ENCODE data around the gene DMXL2. TPM values are rescaled to one million over a fixed set of nuclear protein-coding genes. Genes with fewer than 3 reads are reported as not detected.
A peak's percentile ranks its signal among the peaks of the same experiment; 100 is the strongest.

DMXL2 gene
- total and polyA plus RNA-seq, 2 experiments from 2014 or later: 6.1 to 61.1 TPM

DNA sequence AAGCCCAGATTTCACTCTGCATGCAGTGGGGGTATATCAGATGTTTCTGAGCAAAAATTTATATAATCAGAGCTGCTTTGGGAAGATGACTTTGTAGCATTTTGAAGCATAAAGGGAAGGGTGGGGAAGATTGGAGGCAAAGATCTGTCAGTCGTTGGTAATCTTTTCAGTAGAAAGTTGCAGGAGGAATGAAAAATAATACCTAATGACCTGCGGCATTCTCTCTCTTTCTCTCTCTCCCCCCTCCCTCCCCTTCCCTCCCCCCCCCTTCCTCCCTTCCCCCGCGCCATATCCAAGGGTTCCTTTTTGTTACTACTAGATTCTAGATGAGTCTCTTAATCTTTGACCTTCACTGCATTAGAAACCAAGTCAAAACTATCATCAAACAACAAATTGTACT lies 1.5 kb upstream of the DMXL2 start:
- Histone ChIP-seq H3K9me2 (ENCODE audit: insufficient read depth) (0 out of 2 replicates have a peak, but pooled peaks cover 3% of the 10 kb centered on the region), H3K79me2 (replicated peaks; ENCODE audit: insufficient read depth) (no peaks in the 10 kb centered on the region; the same call in 1 of the 2 replicates), H3K4me2 (peak overlapping the region; percentile 96), H2AFZ (peak overlapping the region; percentile 96; the same call in 1 of the 2 replicates), H3K4me1 (ENCODE audit: insufficient read depth) (peaks cover 18% of the 10 kb centered on the region), H4K20me1 (replicated peaks; ENCODE audit: insufficient read depth) (no peaks in the 10 kb centered on the region), H3K36me3 (ENCODE audit: insufficient read depth) (no peaks in the 10 kb centered on the region), H3F3A (replicated peaks; ENCODE audit: low read depth) (peaks cover 6% of the 10 kb centered on the region), H3K27ac (ENCODE audit: low read depth) (no peak overlapping the region), H3K27me3 (ENCODE audit: insufficient read depth) (peaks cover 28% of the 10 kb centered on the region), H3K4me3 (peak overlapping the region; percentile 93)
- peaks cover 22% of the 10 kb centered on the region for H3K4me1 Mint-ChIP-seq
- H3K4me3 Mint-ChIP-seq: peak overlapping the region; percentile 95
- H3K36me3 Mint-ChIP-seq (ENCODE audit: low read depth): no peaks in the 10 kb centered on the region
- ATAC-seq: no peak
- H3K9me3 Mint-ChIP-seq: no peaks in the 10 kb centered on the region; the same call in 2 of the 3 replicates
- no peak for DNase-seq (ENCODE audit: low spot score)
- no peak for TF ChIP-seq EZH2phosphoT487 (IDR thresholded peaks at IDR 0.05; ENCODE audit: unreplicated experiment)
- TF ChIP-seq, protein P1, sequence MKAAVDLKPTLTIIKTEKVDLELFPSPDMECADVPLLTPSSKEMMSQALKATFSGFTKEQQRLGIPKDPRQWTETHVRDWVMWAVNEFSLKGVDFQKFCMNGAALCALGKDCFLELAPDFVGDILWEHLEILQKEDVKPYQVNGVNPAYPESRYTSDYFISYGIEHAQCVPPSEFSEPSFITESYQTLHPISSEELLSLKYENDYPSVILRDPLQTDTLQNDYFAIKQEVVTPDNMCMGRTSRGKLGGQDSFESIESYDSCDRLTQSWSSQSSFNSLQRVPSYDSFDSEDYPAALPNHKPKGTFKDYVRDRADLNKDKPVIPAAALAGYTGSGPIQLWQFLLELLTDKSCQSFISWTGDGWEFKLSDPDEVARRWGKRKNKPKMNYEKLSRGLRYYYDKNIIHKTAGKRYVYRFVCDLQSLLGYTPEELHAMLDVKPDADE (IDR thresholded peaks at IDR 0.05): no peak
- no peak for TF ChIP-seq NANOG (IDR thresholded peaks at IDR 0.05; ENCODE audit: borderline replicate concordance)
- TF ChIP-seq ZNF114 (CRISPR knock-in tag; IDR thresholded peaks at IDR 0.05): no peak
- TF ChIP-seq, protein P2, sequence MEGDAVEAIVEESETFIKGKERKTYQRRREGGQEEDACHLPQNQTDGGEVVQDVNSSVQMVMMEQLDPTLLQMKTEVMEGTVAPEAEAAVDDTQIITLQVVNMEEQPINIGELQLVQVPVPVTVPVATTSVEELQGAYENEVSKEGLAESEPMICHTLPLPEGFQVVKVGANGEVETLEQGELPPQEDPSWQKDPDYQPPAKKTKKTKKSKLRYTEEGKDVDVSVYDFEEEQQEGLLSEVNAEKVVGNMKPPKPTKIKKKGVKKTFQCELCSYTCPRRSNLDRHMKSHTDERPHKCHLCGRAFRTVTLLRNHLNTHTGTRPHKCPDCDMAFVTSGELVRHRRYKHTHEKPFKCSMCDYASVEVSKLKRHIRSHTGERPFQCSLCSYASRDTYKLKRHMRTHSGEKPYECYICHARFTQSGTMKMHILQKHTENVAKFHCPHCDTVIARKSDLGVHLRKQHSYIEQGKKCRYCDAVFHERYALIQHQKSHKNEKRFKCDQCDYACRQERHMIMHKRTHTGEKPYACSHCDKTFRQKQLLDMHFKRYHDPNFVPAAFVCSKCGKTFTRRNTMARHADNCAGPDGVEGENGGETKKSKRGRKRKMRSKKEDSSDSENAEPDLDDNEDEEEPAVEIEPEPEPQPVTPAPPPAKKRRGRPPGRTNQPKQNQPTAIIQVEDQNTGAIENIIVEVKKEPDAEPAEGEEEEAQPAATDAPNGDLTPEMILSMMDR (conservative IDR thresholded peaks at IDR 0.05; ENCODE audit: low read depth in 2 of 2): no peak
- no peak for TF ChIP-seq CREB1 (CRISPR knock-in tag; IDR thresholded peaks at IDR 0.05; ENCODE audit: low read depth)
- TF ChIP-seq, protein P3, sequence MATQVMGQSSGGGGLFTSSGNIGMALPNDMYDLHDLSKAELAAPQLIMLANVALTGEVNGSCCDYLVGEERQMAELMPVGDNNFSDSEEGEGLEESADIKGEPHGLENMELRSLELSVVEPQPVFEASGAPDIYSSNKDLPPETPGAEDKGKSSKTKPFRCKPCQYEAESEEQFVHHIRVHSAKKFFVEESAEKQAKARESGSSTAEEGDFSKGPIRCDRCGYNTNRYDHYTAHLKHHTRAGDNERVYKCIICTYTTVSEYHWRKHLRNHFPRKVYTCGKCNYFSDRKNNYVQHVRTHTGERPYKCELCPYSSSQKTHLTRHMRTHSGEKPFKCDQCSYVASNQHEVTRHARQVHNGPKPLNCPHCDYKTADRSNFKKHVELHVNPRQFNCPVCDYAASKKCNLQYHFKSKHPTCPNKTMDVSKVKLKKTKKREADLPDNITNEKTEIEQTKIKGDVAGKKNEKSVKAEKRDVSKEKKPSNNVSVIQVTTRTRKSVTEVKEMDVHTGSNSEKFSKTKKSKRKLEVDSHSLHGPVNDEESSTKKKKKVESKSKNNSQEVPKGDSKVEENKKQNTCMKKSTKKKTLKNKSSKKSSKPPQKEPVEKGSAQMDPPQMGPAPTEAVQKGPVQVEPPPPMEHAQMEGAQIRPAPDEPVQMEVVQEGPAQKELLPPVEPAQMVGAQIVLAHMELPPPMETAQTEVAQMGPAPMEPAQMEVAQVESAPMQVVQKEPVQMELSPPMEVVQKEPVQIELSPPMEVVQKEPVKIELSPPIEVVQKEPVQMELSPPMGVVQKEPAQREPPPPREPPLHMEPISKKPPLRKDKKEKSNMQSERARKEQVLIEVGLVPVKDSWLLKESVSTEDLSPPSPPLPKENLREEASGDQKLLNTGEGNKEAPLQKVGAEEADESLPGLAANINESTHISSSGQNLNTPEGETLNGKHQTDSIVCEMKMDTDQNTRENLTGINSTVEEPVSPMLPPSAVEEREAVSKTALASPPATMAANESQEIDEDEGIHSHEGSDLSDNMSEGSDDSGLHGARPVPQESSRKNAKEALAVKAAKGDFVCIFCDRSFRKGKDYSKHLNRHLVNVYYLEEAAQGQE (IDR thresholded peaks at IDR 0.05; ENCODE audit: unreplicated experiment): no peak
- TF ChIP-seq, protein P4, sequence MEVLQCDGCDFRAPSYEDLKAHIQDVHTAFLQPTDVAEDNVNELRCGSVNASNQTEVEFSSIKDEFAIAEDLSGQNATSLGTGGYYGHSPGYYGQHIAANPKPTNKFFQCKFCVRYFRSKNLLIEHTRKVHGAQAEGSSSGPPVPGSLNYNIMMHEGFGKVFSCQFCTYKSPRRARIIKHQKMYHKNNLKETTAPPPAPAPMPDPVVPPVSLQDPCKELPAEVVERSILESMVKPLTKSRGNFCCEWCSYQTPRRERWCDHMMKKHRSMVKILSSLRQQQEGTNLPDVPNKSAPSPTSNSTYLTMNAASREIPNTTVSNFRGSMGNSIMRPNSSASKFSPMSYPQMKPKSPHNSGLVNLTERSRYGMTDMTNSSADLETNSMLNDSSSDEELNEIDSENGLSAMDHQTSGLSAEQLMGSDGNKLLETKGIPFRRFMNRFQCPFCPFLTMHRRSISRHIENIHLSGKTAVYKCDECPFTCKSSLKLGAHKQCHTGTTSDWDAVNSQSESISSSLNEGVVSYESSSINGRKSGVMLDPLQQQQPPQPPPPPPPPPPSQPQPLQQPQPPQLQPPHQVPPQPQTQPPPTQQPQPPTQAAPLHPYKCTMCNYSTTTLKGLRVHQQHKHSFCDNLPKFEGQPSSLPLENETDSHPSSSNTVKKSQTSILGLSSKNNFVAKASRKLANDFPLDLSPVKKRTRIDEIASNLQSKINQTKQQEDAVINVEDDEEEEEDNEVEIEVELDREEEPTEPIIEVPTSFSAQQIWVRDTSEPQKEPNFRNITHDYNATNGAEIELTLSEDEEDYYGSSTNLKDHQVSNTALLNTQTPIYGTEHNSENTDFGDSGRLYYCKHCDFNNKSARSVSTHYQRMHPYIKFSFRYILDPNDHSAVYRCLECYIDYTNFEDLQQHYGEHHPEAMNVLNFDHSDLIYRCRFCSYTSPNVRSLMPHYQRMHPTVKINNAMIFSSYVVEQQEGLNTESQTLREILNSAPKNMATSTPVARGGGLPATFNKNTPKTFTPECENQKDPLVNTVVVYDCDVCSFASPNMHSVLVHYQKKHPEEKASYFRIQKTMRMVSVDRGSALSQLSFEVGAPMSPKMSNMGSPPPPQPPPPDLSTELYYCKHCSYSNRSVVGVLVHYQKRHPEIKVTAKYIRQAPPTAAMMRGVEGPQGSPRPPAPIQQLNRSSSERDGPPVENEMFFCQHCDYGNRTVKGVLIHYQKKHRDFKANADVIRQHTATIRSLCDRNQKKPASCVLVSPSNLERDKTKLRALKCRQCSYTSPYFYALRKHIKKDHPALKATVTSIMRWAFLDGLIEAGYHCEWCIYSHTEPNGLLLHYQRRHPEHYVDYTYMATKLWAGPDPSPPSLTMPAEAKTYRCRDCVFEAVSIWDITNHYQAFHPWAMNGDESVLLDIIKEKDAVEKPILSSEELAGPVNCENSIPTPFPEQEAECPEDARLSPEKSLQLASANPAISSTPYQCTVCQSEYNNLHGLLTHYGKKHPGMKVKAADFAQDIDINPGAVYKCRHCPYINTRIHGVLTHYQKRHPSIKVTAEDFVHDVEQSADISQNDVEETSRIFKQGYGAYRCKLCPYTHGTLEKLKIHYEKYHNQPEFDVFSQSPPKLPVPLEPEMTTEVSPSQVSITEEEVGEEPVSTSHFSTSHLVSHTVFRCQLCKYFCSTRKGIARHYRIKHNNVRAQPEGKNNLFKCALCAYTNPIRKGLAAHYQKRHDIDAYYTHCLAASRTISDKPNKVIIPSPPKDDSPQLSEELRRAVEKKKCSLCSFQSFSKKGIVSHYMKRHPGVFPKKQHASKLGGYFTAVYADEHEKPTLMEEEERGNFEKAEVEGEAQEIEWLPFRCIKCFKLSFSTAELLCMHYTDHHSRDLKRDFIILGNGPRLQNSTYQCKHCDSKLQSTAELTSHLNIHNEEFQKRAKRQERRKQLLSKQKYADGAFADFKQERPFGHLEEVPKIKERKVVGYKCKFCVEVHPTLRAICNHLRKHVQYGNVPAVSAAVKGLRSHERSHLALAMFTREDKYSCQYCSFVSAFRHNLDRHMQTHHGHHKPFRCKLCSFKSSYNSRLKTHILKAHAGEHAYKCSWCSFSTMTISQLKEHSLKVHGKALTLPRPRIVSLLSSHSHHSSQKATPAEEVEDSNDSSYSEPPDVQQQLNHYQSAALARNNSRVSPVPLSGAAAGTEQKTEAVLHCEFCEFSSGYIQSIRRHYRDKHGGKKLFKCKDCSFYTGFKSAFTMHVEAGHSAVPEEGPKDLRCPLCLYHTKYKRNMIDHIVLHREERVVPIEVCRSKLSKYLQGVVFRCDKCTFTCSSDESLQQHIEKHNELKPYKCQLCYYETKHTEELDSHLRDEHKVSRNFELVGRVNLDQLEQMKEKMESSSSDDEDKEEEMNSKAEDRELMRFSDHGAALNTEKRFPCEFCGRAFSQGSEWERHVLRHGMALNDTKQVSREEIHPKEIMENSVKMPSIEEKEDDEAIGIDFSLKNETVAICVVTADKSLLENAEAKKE (CRISPR knock-in tag; IDR thresholded peaks at IDR 0.05): no peak
- TF ChIP-seq STAT1 (IDR thresholded peaks at IDR 0.05; ENCODE audit: unreplicated experiment): no peak
- no peak for TF ChIP-seq EZH2 (IDR thresholded peaks at IDR 0.05; ENCODE audit: low read depth, unreplicated experiment)
- no peak for TF ChIP-seq JUNB (IDR thresholded peaks at IDR 0.05; ENCODE audit: unreplicated experiment)
- no peak for TF ChIP-seq ZNF331 (CRISPR knock-in tag; IDR thresholded peaks at IDR 0.05; ENCODE audit: low read depth)
- TF ChIP-seq POLR2AphosphoS5 (IDR thresholded peaks at IDR 0.05; ENCODE audit: low read depth): no peak
- H3K27me3 Mint-ChIP-seq (ENCODE audit: insufficient read depth, low read depth, poor library complexity): peaks cover 4% of the 10 kb centered on the region
- no peak overlapping the region for H3K27ac Mint-ChIP-seq
